ENCODE data around the gene SCAF8.
A peak's percentile ranks its signal among the peaks of the same experiment; 100 is the strongest.

The SCAF8 gene

DNA sequence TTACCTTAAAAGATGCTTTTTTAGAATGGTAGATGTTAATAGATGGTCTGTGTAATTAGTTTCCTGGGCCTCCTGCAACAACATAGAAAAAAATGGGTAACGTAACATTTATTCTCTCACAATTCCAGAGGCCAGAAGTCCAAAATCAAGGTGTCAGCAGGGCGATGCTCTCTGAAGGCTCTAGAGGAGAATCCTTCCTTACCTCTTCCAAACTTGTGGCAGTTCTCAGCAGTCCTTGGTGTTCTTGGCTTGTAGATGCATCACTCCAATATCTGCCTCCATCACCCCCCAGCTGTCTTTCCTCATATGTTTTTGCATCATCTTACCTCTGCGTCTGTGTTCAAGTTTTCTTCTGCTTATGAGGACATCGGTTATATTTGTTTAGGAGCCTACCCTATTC is 107.9 kb downstream of the SCAF8 start:
- no peak for DNase-seq

DNA sequence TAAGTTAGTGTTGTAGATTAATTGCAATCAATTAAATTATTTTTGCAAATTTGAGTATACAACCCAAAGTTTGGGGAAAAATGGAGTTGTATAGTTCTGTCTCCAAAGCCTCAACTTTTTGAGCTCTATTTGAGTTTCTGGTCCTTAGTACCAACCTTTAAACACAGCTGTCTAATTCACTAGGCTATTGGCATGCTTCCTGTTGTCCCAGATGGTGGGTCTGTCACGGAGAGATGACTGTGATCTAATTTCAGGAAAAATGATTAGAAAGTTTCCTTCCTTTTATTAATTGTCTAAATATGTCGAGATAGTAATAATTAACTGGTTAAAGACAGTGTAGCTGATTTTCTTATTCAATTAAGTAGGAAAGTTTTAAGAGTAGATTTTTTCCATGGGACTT is 109.6 kb downstream of the SCAF8 start:
- DNase-seq, result no peak

GRCh38 chr6:154847318-154847717 is 114.1 kb downstream of the SCAF8 start:
- no peak for DNase-seq

DNA sequence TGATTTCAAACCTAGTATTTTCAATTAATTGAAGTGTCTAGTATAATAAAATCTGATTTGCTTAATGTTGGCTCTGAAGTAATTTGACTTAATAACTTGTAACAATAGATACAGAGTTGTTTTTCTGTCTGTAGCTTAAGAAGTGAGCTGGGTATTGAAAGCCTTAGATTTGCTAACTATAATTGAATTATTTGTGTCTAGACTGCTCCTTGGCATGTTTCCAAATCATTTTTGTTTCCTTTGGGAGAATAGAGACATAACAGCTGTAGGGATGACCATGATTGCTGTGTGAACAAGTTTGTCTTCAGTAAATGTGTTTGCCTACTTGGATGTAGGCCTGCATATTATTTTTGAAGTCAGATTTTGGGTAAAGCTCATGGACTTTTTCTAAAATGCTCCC is 115.4 kb downstream of the SCAF8 start:
- DNase-seq, result no peak

DNA sequence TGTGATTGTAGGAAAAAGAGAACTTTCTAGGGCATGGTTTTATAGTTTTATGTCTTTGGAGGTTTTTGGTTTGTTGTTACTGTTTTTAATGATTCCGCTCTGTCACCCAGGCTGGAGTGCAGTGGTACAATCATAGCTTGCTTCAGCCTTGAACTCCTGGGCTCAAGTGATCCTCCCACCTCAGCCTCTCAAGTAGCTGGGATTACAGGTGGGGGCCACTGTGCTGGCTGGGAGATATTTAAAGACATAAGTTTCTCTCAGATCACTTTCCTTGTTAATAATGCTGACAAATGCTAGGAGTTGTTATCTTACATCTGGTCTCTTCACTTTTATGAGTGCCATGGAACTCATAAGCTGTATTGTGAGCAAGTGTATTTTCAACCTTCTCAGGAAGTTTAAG is 116.3 kb downstream of the SCAF8 start:
- no peak for DNase-seq

DNA sequence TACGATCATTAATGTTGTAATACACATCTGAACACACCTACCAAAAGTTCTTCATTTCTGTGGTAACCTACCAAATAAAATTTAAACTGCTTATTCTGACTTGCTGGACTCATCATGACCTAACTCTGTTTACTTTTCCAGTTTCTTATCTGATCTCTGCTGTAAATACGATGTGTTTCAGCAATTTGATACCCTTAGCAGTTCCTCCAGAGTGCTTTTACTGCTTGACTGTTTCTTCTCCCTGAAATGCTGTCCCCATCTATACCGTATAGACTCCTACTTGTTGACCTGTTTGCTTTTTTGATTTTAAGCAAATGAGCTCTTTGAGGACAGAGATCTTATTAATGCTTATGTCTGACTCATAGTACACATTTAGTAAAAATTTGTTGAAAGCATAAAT is 119.5 kb downstream of the SCAF8 start:
- DNase-seq, result no peak

DNA sequence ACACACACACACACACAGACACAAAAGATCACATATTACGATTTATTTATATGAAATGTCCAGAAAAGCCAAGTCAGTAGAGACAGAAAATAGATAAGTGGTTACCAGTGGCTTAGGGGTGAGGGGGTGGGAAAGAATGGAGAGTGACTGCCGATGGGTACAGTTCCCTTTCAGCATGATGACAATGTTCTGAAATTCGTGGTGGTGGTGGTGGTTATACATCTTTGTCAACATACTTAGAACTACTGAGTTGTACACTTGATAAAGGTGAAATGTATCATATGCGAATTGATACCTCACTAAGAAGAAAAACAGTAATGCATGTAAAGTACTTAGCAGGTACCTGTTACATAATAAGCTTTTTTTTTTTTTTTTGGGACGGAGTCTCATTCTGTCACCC is 124.3 kb downstream of the SCAF8 start:
- no peak for DNase-seq

DNA sequence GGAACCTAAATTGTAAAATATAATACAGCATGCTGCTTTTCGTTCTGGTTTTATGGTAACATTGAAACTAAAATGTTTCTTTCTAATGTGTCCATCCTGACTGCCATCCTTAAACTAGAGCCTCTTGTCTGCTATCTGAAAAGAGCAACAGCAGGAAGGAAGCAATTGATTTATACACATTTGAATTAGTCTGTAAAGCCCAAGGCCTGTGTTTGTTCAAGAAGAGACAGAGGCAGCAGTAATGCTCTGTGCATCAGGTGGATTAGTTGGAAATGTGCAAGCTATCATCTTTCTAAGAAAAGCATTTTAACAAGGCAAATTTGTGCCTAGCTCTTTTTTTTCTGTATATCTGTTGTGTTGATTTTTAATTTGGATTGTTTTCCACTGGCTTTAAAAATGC is 128.6 kb downstream of the SCAF8 start:
- DNase-seq, result no peak

- no peak for DNase-seq
Measured at GRCh38 chr6:154862536-154862935, 129.3 kb downstream of the SCAF8 start.

- DNase-seq, result no peak
Measured at GRCh38 chr6:154864066-154864430, 130.8 kb downstream of the SCAF8 start.

DNA sequence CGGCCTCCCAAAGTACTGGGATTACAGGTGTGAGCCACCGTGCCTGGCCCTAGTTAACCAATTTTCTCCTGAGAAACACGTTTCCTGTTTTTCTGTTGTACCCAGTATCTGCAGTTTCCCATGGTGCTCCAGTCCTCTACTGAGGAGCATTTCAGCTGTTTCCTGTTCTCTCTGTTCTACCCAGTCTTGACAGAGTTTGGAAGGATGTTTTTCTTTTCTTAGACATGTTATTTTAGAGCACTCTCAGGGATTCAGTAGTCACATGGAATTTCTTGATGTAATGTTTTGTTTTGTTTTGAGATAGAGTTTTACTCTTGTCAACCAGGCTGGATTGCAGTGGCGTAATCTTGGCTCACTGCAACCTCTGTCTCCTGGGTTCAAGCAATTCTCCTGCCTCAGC is 132.1 kb downstream of the SCAF8 start:
- DNase-seq, result no peak

DNA sequence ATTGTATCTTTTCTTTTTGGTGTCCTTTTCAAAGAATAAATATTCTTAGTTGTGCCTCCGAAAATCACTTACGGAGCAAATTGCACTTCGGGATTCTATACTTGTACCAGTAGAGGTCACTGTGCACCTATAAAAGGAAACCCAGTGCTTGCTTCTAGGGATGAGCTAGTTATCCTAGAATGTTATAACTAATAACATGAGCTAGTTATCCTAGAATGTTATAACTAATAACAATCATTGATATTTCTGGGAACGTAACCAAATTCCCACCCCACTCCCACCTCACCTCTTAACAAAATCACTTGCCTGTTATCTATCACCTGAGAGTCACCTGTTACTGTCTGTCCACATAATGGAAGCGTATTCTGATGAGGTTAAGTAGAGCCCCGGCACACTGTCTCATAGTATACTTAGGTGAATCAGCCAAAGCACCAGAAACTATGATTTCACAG is 135.0 kb downstream of the SCAF8 start:
- DNase-seq, result peak; percentile 60

DNA sequence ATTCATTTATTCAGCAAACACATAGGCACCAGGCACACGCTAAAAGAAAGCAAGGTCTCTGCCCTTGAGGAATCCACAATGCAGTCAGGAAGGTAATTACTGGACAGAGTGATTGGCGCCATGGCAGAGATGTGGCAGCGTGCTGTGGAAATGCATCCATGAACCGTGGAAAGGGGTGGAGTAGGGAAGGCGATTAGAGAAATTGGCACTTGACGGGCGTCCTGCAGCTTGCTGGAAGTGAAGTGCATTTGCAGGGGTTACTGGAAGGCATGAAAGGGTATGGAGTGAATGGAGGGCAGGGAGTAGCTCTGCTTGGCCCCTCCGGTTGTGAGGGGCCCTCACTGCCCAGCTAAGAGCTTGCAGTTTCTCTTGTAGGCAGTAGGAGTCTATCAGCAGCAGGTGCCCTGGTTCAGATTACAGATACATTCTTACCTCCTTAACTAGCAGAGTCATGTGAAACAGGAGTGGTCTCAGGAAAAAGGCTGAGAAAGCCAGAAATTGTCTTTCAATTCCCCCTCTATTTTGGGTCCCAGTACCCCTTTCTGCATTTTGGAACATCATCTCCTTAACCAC is 139.4 kb downstream of the SCAF8 start:
- no peak for DNase-seq

- no peak for DNase-seq
Measured at GRCh38 chr6:154873546-154873945, 140.3 kb downstream of the SCAF8 start.

- DNase-seq, result no peak
Measured at GRCh38 chr6:154874773-154875592, 141.8 kb downstream of the SCAF8 start.

GRCh38 chr6:154876486-154877280 is 143.5 kb downstream of the SCAF8 start:
- DNase-seq, result no peak

DNA sequence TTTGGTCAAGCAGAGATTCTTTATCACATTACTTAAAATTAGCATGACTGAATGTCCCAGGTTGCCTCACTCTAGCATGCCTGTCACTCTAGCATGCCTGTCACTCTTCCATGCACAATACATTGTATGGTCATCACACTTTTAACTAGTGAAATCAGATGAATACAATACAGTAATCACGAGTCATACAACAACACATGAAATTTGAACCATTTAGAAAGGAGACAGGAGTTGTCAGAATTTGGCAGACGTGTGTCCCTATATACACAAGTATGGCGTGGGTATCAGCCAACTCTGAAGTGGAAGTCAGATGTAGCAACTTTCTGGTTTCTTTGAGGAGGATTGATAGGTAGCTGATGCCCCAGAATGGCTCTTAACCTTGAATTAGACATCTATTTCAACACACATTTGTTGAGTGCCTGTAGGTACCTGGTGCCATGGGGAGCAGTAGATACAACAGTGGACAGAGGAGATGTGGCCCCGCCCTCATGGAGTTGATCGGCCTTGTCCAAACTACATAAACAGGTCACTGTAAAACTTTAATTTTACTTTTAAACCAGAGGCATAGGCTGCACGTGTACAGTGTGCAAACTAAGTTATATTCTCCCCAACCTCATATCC is 145.8 kb downstream of the SCAF8 start:
- no peak for DNase-seq

DNA sequence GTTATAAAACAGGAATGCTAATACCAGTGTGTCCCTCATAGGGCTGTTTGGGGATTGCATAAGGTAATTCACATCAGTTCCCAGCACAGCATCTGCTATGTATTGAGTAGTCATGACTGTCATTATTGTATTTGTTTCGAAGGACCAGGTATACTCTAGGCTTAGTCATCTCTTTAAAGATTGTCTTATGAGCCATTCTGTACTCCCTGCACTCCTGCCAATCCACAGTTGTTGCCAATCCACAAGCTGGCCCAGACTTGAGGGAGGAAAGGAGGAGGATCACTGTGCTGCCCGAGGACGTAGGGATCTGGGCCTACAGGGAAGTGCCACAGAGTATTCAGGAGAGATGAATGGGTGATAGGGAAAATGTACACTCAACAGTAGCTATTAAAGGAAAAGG is 148.9 kb downstream of the SCAF8 start:
- no peak for DNase-seq
